Measurements from ENCODE around the gene APEX1. TPM values are rescaled to one million over a fixed set of nuclear protein-coding genes. Genes with fewer than 3 reads are reported as not detected.

APEX1 gene
- total and polyA plus RNA-seq, 2 of the 8 experiments (the other 6 are each of a cell fraction or from before 2014, with no cell fraction given): 384 to 700 TPM

GRCh38 chr14:20429801-20430669 is 25.0 kb upstream of the APEX1 start (continued):
- no peak for TF ChIP-seq CHD7 (IDR thresholded peaks at IDR 0.05; ENCODE audit: insufficient replicate concordance, low read length)
